ENCODE measurements around the gene PSME1.

PSME1 gene

DNA sequence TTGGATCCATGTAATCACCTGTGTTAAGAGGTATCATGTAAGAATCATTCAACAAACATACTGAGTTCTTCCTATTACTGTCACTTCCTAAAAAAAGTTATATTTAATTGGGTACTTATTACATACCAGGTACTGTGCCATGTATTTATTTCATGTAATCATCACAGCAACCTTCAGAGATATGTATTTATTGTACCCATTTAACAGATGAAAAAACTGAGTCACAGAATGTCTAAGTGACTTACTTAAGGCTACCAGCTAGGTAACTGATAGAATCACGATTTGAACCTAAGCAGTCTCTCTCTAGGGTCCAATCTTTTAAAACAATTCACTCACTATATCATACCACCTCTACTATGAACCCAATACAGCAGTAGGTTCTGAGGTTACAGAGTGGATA lies 8.5 kb downstream of the PSME1 start:
- Histone ChIP-seq H4K20me1 (ENCODE audit: insufficient read depth, low read length) (no peaks in the 10 kb centered on the region), H3K9me2 (replicated peaks; ENCODE audit: insufficient read depth, low read length) (no peaks in the 10 kb centered on the region), H3K27me3 (replicated peaks; ENCODE audit: insufficient read depth, low read length) (no peaks in the 10 kb centered on the region), H3K4me1 (ENCODE audit: low read length) (peaks cover 15% of the 10 kb centered on the region), H3K4me2 (ENCODE audit: low read depth, low read length) (no peak overlapping the region), H3K9ac (ENCODE audit: low read length) (no peak overlapping the region), H3F3A (ENCODE audit: insufficient read depth, low read length) (peaks cover 10% of the 10 kb centered on the region), H3K79me2 (ENCODE audit: low read length) (peaks cover 53% of the 10 kb centered on the region), H3K4me3 (ENCODE audit: low read length) (no peak overlapping the region), H3K27ac (ENCODE audit: low read length) (no peak overlapping the region), H3K9me3 (replicated peaks; ENCODE audit: insufficient read depth, low read length) (no peaks in the 10 kb centered on the region), H2AFZ (ENCODE audit: low read length) (no peak overlapping the region), H3K36me3 (replicated peaks; ENCODE audit: insufficient read depth, low read length) (no peaks in the 10 kb centered on the region)
- DNase-seq: no peak
- TF ChIP-seq EZH2 (optimal IDR thresholded peaks at IDR 0.05; ENCODE audit: low read depth, low read length): no peak

GRCh38 chr14:24145219-24145618 lies 9.2 kb downstream of the PSME1 start:
- no peak for DNase-seq
- no peaks in the 10 kb centered on the region for H3K9me3 ChIP-seq (replicated peaks; ENCODE audit: insufficient read depth, low read length)
- peak overlapping the region; percentile 87 for H3K4me3 ChIP-seq (ENCODE audit: low read length)
- peaks cover 52% of the 10 kb centered on the region for H3K79me2 ChIP-seq (ENCODE audit: low read length)
- H3K4me2 ChIP-seq (ENCODE audit: low read depth, low read length): peak overlapping the region; percentile 81
- H3K9ac ChIP-seq (ENCODE audit: low read length): peak overlapping the region; percentile 84; the same call in 1 of the 2 replicates
- H2AFZ ChIP-seq (ENCODE audit: low read length): no peak overlapping the region
- H3K36me3 ChIP-seq (replicated peaks; ENCODE audit: insufficient read depth, low read length): no peaks in the 10 kb centered on the region
- peaks cover 11% of the 10 kb centered on the region for H3K4me1 ChIP-seq (ENCODE audit: low read length)
- no peaks in the 10 kb centered on the region for H3K27me3 ChIP-seq (replicated peaks; ENCODE audit: insufficient read depth, low read length)
- TF ChIP-seq EZH2 (optimal IDR thresholded peaks at IDR 0.05; ENCODE audit: low read depth, low read length): no peak
- no peak for TF ChIP-seq EZH2phosphoT487 (IDR thresholded peaks at IDR 0.05; ENCODE audit: low read length)
- TF ChIP-seq, protein P1, sequence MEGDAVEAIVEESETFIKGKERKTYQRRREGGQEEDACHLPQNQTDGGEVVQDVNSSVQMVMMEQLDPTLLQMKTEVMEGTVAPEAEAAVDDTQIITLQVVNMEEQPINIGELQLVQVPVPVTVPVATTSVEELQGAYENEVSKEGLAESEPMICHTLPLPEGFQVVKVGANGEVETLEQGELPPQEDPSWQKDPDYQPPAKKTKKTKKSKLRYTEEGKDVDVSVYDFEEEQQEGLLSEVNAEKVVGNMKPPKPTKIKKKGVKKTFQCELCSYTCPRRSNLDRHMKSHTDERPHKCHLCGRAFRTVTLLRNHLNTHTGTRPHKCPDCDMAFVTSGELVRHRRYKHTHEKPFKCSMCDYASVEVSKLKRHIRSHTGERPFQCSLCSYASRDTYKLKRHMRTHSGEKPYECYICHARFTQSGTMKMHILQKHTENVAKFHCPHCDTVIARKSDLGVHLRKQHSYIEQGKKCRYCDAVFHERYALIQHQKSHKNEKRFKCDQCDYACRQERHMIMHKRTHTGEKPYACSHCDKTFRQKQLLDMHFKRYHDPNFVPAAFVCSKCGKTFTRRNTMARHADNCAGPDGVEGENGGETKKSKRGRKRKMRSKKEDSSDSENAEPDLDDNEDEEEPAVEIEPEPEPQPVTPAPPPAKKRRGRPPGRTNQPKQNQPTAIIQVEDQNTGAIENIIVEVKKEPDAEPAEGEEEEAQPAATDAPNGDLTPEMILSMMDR (IDR thresholded peaks at IDR 0.05; ENCODE audit: low read length): no peak
- no peaks in the 10 kb centered on the region for H3K9me2 ChIP-seq (replicated peaks; ENCODE audit: insufficient read depth, low read length)
- peaks cover 10% of the 10 kb centered on the region for H3F3A ChIP-seq (ENCODE audit: insufficient read depth, low read length)
- H3K27ac ChIP-seq (ENCODE audit: low read length): no peak overlapping the region
- no peaks in the 10 kb centered on the region for H4K20me1 ChIP-seq (ENCODE audit: insufficient read depth, low read length)

DNA sequence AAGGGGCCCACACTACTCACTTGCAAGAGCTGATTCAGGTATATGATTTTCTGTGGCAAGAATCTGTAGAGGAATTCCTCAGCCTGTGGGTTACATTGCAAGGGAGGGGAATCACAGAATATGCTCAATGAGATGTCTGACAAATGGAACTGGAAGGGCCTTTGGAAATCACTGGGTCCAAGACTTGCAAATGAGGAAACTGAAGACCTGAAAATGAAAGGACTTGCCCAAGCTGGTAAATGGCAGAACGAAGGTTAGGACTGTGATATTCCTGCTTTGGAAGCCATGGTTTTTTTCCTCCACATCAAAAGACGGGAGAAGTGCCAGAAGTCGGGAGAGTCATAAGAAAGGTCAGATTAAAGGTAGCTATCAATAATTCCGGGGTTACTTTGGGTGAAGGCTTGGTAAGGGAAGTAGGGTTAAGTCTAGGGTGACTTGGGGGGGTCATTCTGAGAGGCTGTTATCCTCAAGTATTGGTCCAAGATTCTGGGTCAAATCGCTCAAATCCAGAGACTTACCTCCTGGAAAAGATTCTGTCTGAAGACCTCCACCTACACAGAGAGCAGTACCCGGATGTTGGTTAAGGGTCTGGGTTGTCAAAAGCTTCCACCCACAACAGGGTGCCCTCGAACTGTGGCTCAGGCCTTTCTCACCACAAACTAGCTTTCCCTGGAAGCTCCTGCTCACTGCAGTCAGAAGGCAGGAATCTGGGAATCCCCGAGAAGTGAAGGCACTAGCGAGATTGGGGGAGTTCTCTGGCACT lies 9.9 kb downstream of the PSME1 start:
- TF ChIP-seq, protein P1 (IDR thresholded peaks at IDR 0.05; ENCODE audit: low read length): no peak
- TF ChIP-seq EZH2 (optimal IDR thresholded peaks at IDR 0.05; ENCODE audit: low read depth, low read length) (no peak), EZH2phosphoT487 (IDR thresholded peaks at IDR 0.05; ENCODE audit: low read length) (no peak)
- Histone ChIP-seq H3K9me3 (replicated peaks; ENCODE audit: insufficient read depth, low read length) (no peaks in the 10 kb centered on the region), H3K27ac (ENCODE audit: low read length) (peak overlapping the region; percentile 63; the same call in 1 of the 2 replicates), H3K9ac (ENCODE audit: low read length) (peak overlapping the region; percentile 84), H2AFZ (ENCODE audit: low read length) (no peak overlapping the region), H3K4me3 (ENCODE audit: low read length) (peak overlapping the region; percentile 87), H3K4me1 (ENCODE audit: low read length) (peaks cover 11% of the 10 kb centered on the region), H4K20me1 (ENCODE audit: insufficient read depth, low read length) (no peaks in the 10 kb centered on the region), H3K27me3 (replicated peaks; ENCODE audit: insufficient read depth, low read length) (no peaks in the 10 kb centered on the region), H3K36me3 (replicated peaks; ENCODE audit: insufficient read depth, low read length) (no peaks in the 10 kb centered on the region), H3K4me2 (ENCODE audit: low read depth, low read length) (peak overlapping the region; percentile 81), H3F3A (ENCODE audit: insufficient read depth, low read length) (peaks cover 10% of the 10 kb centered on the region), H3K9me2 (replicated peaks; ENCODE audit: insufficient read depth, low read length) (no peaks in the 10 kb centered on the region), H3K79me2 (ENCODE audit: low read length) (peaks cover 47% of the 10 kb centered on the region)
- DNase-seq: no peak

DNA sequence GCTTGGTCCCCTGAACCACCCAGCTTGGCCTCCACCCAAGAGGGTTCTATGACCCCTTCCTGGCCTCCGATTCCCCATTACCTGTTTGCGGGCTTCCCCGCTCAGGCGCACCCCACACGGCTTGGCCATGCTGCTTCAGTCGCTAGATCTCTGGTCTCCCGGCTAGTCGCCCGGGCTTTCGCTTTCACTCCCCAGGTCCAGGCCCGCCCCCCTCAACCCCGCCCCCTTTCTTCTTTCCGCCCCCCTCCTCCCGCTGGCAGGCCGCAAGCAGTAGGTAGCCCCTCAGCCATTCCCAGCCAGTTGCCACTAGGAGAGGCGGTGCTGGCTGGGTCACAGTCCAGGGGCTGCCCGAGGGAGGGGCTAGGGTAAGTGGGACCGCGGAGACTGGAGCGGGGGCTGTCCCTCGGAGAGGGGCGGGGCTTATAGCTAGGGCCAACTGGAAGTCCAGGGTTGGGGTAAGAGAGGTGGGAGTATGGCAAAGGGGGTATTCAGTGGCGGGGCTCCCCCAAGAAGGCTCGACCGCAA lies 10.5 kb downstream of the PSME1 start, which contains the start of gene PSME2:
PSME2 (minus strand) TSS at position 158 of the 525 bp plus-strand sequence; CDS start at position 129, 29 bp downstream.
- Histone ChIP-seq H3K9me2 (replicated peaks; ENCODE audit: insufficient read depth, low read length) (no peaks in the 10 kb centered on the region), H3K4me2 (ENCODE audit: low read depth, low read length) (peak within 1 kb of the TSS; percentile 81), H3K79me2 (ENCODE audit: low read length) (peaks cover 47% of the 10 kb centered on the region), H3K27me3 (replicated peaks; ENCODE audit: insufficient read depth, low read length) (no peaks in the 10 kb centered on the region), H3K27ac (ENCODE audit: low read length) (peak within 1 kb of the TSS; percentile 76; the same call in 1 of the 2 replicates), H3K9me3 (replicated peaks; ENCODE audit: insufficient read depth, low read length) (no peaks in the 10 kb centered on the region), H2AFZ (ENCODE audit: low read length) (peak within 1 kb of the TSS; percentile 65), H3K9ac (ENCODE audit: low read length) (peak within 1 kb of the TSS; percentile 84), H3F3A (ENCODE audit: insufficient read depth, low read length) (peaks cover 10% of the 10 kb centered on the region), H3K36me3 (replicated peaks; ENCODE audit: insufficient read depth, low read length) (no peaks in the 10 kb centered on the region), H3K4me3 (ENCODE audit: low read length) (peak within 1 kb of the TSS; percentile 87), H3K4me1 (ENCODE audit: low read length) (peaks cover 11% of the 10 kb centered on the region), H4K20me1 (ENCODE audit: insufficient read depth, low read length) (no peaks in the 10 kb centered on the region)
- TF ChIP-seq EZH2phosphoT487 (IDR thresholded peaks at IDR 0.05; ENCODE audit: low read length) (no peak), EZH2 (optimal IDR thresholded peaks at IDR 0.05; ENCODE audit: low read depth, low read length) (no peak)
- TF ChIP-seq, protein P1 (IDR thresholded peaks at IDR 0.05; ENCODE audit: low read length): no peak
- DNase-seq: peak; percentile 74

Data from MM.1S (cell line).